Measurements from ENCODE around the gene RNF152.

The RNF152 gene

GRCh38 chr18:61893971-61894750 is 1.4 kb upstream of the RNF152 start:
- DNase-seq = peak; percentile 73

- DNase-seq = no peak
Observed at GRCh38 chr18:61893309-61893970, 633 bp upstream of the RNF152 start.

DNA sequence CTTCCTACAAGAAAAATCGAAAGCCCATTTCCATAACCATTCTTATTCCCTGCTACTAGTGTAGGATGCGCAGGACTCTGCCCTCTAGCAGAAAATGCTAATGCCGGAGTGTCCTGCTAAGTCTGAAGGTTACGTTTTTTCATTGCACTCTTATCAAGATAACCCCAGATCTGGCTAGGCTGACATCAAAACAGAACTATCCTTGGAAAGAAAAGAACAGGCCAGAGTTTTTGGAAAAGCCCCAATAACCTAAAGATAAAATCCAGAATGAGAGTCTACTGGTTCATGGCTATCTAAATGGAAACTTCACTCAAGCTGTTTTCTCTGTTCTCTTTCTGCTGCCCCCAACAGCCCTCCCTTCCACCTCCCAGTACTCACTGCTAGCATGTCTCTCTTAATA is 913 bp downstream of the RNF152 start:
- no peak for DNase-seq

- DNase-seq = no peak
Observed at GRCh38 chr18:61891271-61891670, 1.5 kb downstream of the RNF152 start.

DNA sequence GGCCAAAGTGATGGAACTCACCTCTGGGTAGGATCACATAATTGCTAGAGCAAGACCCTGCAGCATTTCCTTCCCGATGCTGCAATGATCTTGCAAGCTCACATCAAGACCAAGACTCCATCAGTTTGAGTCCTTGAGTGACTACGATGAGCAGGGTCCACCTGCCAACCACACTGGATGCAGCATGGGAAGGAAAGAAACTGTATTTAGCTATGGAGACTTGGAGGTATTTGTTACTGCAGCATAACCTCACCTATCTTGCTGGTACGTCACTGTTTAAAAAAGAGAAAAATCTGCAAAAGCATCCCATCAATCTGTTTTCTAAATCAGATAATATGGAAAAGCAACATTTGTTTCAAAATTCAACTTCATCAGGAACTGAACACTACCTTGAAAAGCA is 2.5 kb downstream of the RNF152 start:
- no peak for DNase-seq

- DNase-seq = no peak
Observed at GRCh38 chr18:61889541-61889940, 3.3 kb downstream of the RNF152 start.

DNA sequence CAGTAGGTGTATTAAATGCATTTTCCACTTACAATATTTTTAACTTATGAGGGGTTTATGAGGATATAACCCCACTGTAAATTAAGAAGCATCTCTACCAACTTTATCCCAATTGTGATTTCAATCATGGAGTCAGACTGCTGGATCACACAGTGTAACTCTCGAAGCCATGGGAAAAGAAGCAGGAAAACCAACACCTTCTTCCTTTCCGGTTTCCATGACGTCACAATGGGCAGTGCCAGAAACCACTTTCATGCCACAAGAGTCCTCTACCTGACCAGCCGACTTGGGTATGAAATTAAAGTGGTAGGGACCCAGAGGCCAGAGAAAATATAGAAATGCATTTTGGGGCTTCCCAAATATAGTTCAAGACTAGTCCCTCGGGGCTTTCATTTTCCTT is 4.2 kb downstream of the RNF152 start:
- DNase-seq = no peak

GRCh38 chr18:61887838-61888237 is 5.0 kb downstream of the RNF152 start:
- no peak for DNase-seq

DNA sequence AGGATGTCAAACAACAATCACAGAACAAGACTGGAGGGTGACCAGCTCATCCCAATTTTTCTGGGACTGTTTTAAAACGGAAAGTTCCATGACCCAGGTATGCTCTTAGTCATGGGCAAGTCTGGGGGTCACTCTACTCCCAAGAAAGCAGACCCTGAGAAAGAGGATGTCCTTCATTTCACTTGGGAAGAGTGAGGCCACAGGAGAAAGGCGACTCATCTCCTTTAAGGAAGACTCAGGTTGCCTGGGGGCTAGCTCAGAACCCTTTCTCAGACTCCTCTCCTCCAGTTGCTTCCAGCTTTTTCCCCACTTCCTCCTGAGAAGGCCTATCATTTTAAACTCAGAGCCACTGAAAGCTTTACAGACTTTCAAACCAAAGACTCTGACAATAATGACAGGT is 9.3 kb downstream of the RNF152 start:
- no peak for DNase-seq

DNA sequence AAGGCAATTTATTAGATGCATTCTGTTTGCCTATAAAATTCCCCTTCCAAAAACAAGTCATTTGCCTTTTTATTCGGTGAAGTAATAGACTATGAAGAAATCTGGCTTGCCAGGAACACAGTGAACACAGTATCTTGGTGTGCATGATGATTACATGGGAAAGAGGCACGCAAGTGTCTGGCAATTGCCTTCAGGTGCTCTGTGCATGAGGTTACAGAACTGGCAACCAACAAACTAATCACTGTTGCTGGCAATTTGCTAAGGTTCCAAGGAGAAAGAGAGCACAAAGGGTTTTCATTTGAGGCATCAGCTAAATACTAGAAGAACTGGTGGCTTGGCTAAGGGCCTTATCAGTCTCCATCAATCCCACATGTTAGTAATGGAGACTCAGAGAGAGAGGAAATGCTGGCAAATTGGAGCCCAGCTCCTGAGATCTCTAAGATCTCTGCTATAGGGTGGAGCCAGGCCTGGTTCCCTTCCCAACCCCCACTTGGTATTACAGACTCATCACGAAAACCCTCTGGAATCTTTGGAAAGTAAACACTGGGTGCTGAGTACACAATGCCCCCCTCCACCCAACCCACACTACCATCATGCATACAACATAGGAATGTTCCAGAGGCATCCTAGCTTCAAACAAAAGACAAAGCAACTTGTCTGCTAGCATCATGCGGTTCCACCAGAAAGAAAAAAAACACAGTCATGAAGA is 10.4 kb downstream of the RNF152 start:
- DNase-seq = no peak

GRCh38 chr18:61876899-61877298 is 15.9 kb downstream of the RNF152 start:
- no peak for DNase-seq

GRCh38 chr18:61870151-61870550 is 22.7 kb downstream of the RNF152 start:
- DNase-seq = no peak

DNA sequence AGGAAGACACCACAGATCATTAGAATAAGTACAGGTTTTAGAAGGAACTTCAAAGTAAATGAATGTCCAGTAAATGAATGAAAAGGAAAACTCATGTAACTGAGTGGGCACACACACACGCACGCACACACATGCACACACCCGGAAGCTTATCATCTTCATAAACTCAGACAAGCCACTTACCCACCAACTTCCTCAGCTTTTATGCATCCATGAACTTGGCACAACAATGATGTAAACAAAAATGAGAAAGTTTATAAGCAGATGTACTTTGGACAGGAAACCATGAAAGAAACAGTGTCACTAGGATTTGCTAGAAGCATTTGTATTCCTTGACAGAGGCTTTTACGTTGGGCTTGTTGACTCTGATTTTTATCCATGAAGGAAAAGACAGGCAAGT is 23.2 kb downstream of the RNF152 start:
- DNase-seq = no peak

GRCh38 chr18:61865466-61866175 is 27.2 kb downstream of the RNF152 start:
- no peak for DNase-seq

DNA sequence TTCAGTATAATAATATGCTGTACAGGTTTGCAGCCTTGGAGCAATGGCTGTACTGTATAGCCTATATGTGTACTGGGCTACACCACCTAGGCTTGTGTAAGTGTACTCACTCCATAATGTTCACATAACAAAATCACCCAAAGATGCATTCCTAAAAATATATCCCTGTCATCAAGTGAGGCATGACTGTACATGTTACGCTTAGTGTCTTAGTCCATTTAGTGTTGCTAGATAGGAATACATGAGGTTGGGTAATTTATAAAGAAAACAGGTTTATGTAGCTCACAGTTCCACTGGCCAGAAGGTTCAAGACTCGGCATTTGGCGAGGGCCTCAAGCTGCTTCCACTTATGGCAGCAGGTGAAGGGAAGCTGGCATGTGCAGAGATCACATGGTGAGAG is 31.4 kb downstream of the RNF152 start:
- DNase-seq = no peak

DNA sequence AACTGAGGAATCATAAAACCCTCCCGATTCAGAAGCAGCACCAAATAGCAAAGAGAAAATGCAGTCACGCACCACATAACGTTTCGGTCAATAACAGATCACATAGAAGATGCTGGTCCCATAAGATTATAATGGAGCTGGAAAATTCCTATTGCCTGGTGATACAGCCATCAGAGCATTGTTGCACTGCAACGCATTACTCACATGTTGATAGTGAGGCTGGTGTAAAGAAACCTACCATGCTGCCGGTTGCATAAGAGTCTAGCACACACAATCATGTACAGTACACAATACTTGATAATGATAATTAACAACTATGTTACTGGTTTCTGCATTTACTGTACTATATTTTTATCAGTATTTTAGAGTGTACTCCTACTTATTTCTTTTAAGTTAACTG is 32.5 kb downstream of the RNF152 start:
- DNase-seq = no peak

DNA sequence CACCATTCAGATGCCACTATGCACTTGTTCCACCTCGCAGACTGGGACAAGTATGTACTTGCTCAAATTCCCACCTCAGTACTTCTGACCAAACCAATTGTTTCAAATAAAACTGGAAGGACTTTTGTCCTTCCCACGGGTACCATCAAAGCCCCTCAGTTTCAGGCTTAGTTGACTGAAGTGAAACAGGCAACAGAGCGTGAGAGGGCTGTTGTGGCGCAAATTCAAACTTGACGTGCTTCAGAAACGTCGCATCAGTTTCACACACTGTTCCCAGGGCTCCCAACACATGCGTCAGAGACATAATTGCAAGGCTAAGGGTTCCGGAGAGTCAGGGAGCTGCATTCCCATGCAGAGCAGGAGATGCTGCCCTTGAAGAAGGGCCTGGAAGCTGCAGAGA is 33.7 kb downstream of the RNF152 start:
- no peak for DNase-seq

GRCh38 chr18:61856678-61857077 is 36.1 kb downstream of the RNF152 start:
- no peak for DNase-seq

GRCh38 chr18:61855449-61856378 is 37.1 kb downstream of the RNF152 start:
- DNase-seq = no peak

GRCh38 chr18:61854578-61855448 is 38.0 kb downstream of the RNF152 start:
- DNase-seq = peak; percentile 39

GRCh38 chr18:61853855-61854254 is 39.0 kb downstream of the RNF152 start:
- DNase-seq = no peak

Measured in NCI-H2107 (cell line).